Measurements from ENCODE around the gene MRPL38. TPM values are rescaled to one million over a fixed set of nuclear protein-coding genes. Genes with fewer than 3 reads are reported as not detected.

MRPL38 gene
- total RNA-seq, 1 experiment from 2014 or later, result 219 TPM

GRCh38 chr17:75885431-75885830, 19.3 kb downstream of the MRPL38 start:
- BruUV-seq (replicated peaks), result no TSS peak
- Histone ChIP-seq H3K27me3 (ENCODE audit: insufficient read depth, low read length) (no peaks in the 10 kb centered on the region), H4K20me1 (ENCODE audit: insufficient read depth) (no peaks in the 10 kb centered on the region), H3K4me1 (ENCODE audit: control insufficient read depth in 1 of 2, insufficient read depth in 2 of 2, low read length in 2 of 2) (peaks cover 7 to 16% of the 10 kb centered on the region in 2 experiments), H3K9me3 (ENCODE audit: control insufficient read depth in 1 of 2, insufficient read depth in 1 of 2, low read depth in 1 of 2, low read length in 2 of 2) (no peaks in the 10 kb centered on the region), H3K36me3 (ENCODE audit: control insufficient read depth in 1 of 2, insufficient read depth in 2 of 2, low read length in 2 of 2) (no peaks in the 10 kb centered on the region), H2AFZ (ENCODE audit: low read depth, low read length, poor library complexity, severe bottlenecking) (no peak overlapping the region), H3K79me2 (ENCODE audit: insufficient read depth, low read length) (no peaks in the 10 kb centered on the region), H3K27ac (ENCODE audit: low read depth, low read length) (no peak overlapping the region), H3K4me3 (replicated peaks in 1 of 2; ENCODE audit: low read depth in 1 of 2, low read length in 2 of 2) (no peak overlapping the region), H3K9me2 (ENCODE audit: insufficient read depth) (no peaks in the 10 kb centered on the region), H3K4me2 (ENCODE audit: low read length) (no peak overlapping the region), H3K9ac (ENCODE audit: low read length) (no peak overlapping the region)
- ATAC-seq (no peak), DNase-seq (ENCODE audit: low read depth, low spot score) (no peak)
- ChIA-PET RAD21 (ENCODE audit: low non-redundant PET in 1 of 2, low total read pairs in 2 of 2, uncharacterized antibody in 2 of 2, unreplicated experiment in 2 of 2) (no interaction called here), POLR2A (interaction anchor here (0.9 kb wide), 1 partner anchor 11 kb away, joined by 3 read pairs; no protein-coding TSS in a partner anchor), CTCF (no interaction called here)
- TF ChIP-seq RAD21 (IDR thresholded peaks at IDR 0.05; ENCODE audit: low read depth), result no peak
- intact Hi-C loops (cut with micrococcal nuclease), result no loop called here

GRCh38 chr17:75881678-75882454, 22.8 kb downstream of the MRPL38 start:
- RAD21 ChIA-PET (ENCODE audit: low non-redundant PET in 1 of 2, low total read pairs in 2 of 2, uncharacterized antibody in 2 of 2, unreplicated experiment in 2 of 2), result no interaction called here
- Histone ChIP-seq H3K4me1 (ENCODE audit: control insufficient read depth in 1 of 2, insufficient read depth in 2 of 2, low read length in 2 of 2) (peaks cover 9 to 21% of the 10 kb centered on the region in 2 experiments), H3K4me3 (replicated peaks in 1 of 2; ENCODE audit: low read depth in 1 of 2, low read length in 2 of 2) (no peak overlapping the region), H2AFZ (ENCODE audit: low read depth, low read length, poor library complexity, severe bottlenecking) (no peak overlapping the region), H3K9me2 (ENCODE audit: insufficient read depth) (no peaks in the 10 kb centered on the region), H3K9ac (ENCODE audit: low read length) (no peak overlapping the region), H3K79me2 (ENCODE audit: insufficient read depth, low read length) (peaks cover 11% of the 10 kb centered on the region), H3K27ac (ENCODE audit: low read depth, low read length) (no peak overlapping the region), H3K36me3 (ENCODE audit: control insufficient read depth in 1 of 2, insufficient read depth in 2 of 2, low read length in 2 of 2) (no peaks in the 10 kb centered on the region), H3K9me3 (ENCODE audit: control insufficient read depth in 1 of 2, insufficient read depth in 1 of 2, low read depth in 1 of 2, low read length in 2 of 2) (no peaks in the 10 kb centered on the region), H3K27me3 (ENCODE audit: insufficient read depth, low read length) (no peaks in the 10 kb centered on the region), H4K20me1 (ENCODE audit: insufficient read depth) (no peaks in the 10 kb centered on the region), H3K4me2 (ENCODE audit: low read length) (no peak overlapping the region)
- ATAC-seq (no peak), DNase-seq (ENCODE audit: low read depth, low spot score) (no peak)
- CTCF ChIA-PET, result interaction anchor here (1.4 kb wide), 2 partner anchors 13 to 23 kb away, joined by 3 to 4 read pairs; partner anchors contain the start of gene MRPL38
- intact Hi-C loops (cut with micrococcal nuclease), result no loop called here
- POLR2A ChIA-PET, result interaction anchor here (1.0 to 1.3 kb wide), 3 partner anchors 9 to 148 kb away, joined by 3 to 8 read pairs (median 5); a partner anchor contains a TSS
- BruUV-seq (replicated peaks), result no TSS peak
- TF ChIP-seq JUND (IDR thresholded peaks at IDR 0.05) (no peak), ZBTB33 (IDR thresholded peaks at IDR 0.05; ENCODE audit: extremely low read depth, insufficient replicate concordance, low read length) (no peak), FOSL1 (IDR thresholded peaks at IDR 0.05; ENCODE audit: low read depth) (no peak), ZNF274 (IDR thresholded peaks at IDR 0.05; ENCODE audit: low read depth, low read length) (no peak), YY1 (IDR thresholded peaks at IDR 0.05; ENCODE audit: extremely low read depth, insufficient replicate concordance, low read depth, low read length) (no peak), CBX3 (IDR thresholded peaks at IDR 0.05; ENCODE audit: low read depth) (no peak), TCF7L2 (IDR thresholded peaks at IDR 0.05; ENCODE audit: borderline replicate concordance, extremely low read depth, insufficient read depth, insufficient read length) (no peak), SIN3A (IDR thresholded peaks at IDR 0.05; ENCODE audit: low read depth) (no peak), RAD21 (IDR thresholded peaks at IDR 0.05; ENCODE audit: low read depth) (no peak), EZH2 (IDR thresholded peaks at IDR 0.05) (no peak), CEBPB (IDR thresholded peaks at IDR 0.05; ENCODE audit: low read depth) (no peak), MAX (IDR thresholded peaks at IDR 0.05) (no peak)
- TF ChIP-seq, protein P1, sequence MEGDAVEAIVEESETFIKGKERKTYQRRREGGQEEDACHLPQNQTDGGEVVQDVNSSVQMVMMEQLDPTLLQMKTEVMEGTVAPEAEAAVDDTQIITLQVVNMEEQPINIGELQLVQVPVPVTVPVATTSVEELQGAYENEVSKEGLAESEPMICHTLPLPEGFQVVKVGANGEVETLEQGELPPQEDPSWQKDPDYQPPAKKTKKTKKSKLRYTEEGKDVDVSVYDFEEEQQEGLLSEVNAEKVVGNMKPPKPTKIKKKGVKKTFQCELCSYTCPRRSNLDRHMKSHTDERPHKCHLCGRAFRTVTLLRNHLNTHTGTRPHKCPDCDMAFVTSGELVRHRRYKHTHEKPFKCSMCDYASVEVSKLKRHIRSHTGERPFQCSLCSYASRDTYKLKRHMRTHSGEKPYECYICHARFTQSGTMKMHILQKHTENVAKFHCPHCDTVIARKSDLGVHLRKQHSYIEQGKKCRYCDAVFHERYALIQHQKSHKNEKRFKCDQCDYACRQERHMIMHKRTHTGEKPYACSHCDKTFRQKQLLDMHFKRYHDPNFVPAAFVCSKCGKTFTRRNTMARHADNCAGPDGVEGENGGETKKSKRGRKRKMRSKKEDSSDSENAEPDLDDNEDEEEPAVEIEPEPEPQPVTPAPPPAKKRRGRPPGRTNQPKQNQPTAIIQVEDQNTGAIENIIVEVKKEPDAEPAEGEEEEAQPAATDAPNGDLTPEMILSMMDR (IDR thresholded peaks at IDR 0.05 in 2 of 3, conservative IDR thresholded peaks at IDR 0.05 in 1 of 3; ENCODE audit: borderline replicate concordance in 1 of 3, insufficient read depth in 1 of 3, low read depth in 2 of 3, low read length in 2 of 3), result no peak
